ENCODE measurements around the gene MS4A8. TPM values are rescaled to one million over a fixed set of nuclear protein-coding genes. Genes with fewer than 3 reads are reported as not detected.
"Not testable (repeated sequence)": the region's sequence is repeated elsewhere in the genome, so short reads cannot be mapped to it uniquely, and the experiment has no call there.

The MS4A8 gene
- total RNA-seq, 1 donor from 2014 or later = not detected

DNA sequence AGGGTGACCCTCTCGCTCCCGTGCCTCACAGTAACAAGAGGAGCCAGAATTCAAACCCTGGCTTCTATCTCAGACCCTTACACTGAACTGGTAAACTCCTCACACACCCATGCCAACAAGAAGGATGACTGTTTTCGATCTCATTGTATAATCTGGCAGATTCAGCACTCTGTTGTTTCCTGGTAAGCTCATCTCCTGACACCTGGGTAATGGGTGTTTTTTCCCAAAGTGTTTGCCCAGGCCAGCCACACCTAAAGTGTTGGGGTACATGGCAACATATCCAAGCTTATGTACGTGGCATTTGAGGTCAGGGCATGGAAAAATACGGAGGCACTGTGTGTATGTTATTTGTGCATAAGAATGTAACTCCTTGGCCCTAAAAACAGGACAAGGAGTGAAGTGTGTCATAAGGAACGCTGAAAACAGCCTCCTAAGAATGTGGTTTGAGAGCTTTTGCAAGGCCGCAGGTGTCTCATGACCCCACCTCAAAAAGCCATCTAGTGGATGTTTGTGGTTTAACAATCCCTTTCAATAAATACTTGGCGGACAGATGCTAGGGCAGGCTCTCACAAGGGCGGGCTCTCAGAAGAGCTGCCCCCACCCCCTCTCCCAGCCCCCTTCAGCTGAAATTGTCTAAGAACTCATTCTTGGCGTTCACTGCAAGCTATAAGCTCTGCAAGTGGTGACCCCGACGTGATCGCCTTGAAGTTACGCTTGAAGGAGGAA, 57.1 kb downstream of the MS4A8 start, which contains the start of gene MS4A15:
MS4A15 (plus strand) TSS at position 561 of the 726 bp plus-strand sequence. CDS start 6,867 bp downstream, outside the sequence.
- Histone ChIP-seq H3K27me3 (ENCODE audit: insufficient read depth, low read length) (no peaks in the 10 kb centered on the region), H3K79me2 (ENCODE audit: insufficient read depth, low read length) (no peaks in the 10 kb centered on the region), H2AFZ (ENCODE audit: low read depth, low read length) (no peak within 1 kb of the TSS), H3K4me3 (ENCODE audit: insufficient read depth, low read depth, low read length) (no peak within 1 kb of the TSS), H3K4me1 (ENCODE audit: insufficient read depth, low read length) (no peaks in the 10 kb centered on the region), H3K9ac (ENCODE audit: low read length) (no peak within 1 kb of the TSS), H3K9me3 (ENCODE audit: insufficient read depth, low read depth, low read length) (no peaks in the 10 kb centered on the region), H4K20me1 (ENCODE audit: insufficient read depth, low read length) (no peaks in the 10 kb centered on the region), H3K4me2 (ENCODE audit: low read length) (no peak within 1 kb of the TSS), H3K27ac (ENCODE audit: low read depth, low read length) (no peak within 1 kb of the TSS), H3K36me3 (ENCODE audit: insufficient read depth, low read length) (no peaks in the 10 kb centered on the region)
- DNase-seq (ENCODE audit: low read depth) = no peak
- TF ChIP-seq CTCF (IDR thresholded peaks at IDR 0.05; ENCODE audit: insufficient read depth, low read depth, low read length) = no peak
- no peak for TF ChIP-seq EZH2 (IDR thresholded peaks at IDR 0.05; ENCODE audit: insufficient read depth, low read length)
- no peak within 1 kb of the TSS for H3K27ac Mint-ChIP-seq (ENCODE audit: unreplicated experiment)
- peaks cover 16% of the 10 kb centered on the region for H3K27me3 Mint-ChIP-seq (ENCODE audit: low read depth, unreplicated experiment)
- H3K9me3 Mint-ChIP-seq (ENCODE audit: unreplicated experiment) = no peaks in the 10 kb centered on the region
- no peak for FAIRE-seq
- no peaks in the 10 kb centered on the region for H3K36me3 Mint-ChIP-seq (ENCODE audit: low read depth, unreplicated experiment)
- peaks cover 4% of the 10 kb centered on the region for H3K4me1 Mint-ChIP-seq (ENCODE audit: low read depth, unreplicated experiment)
- H3K4me3 Mint-ChIP-seq (ENCODE audit: unreplicated experiment) = no peak within 1 kb of the TSS

GRCh38 chr11:60757231-60757800, 57.9 kb downstream of the MS4A8 start:
- Histone ChIP-seq H2AFZ (ENCODE audit: low read depth, low read length) (no peak overlapping the region), H3K9me3 (ENCODE audit: insufficient read depth, low read depth, low read length) (no peaks in the 10 kb centered on the region), H3K4me2 (ENCODE audit: low read length) (no peak overlapping the region), H3K36me3 (ENCODE audit: insufficient read depth, low read length) (no peaks in the 10 kb centered on the region), H3K4me3 (ENCODE audit: insufficient read depth, low read depth, low read length) (no peak overlapping the region), H4K20me1 (ENCODE audit: insufficient read depth, low read length) (no peaks in the 10 kb centered on the region), H3K79me2 (ENCODE audit: insufficient read depth, low read length) (no peaks in the 10 kb centered on the region), H3K4me1 (ENCODE audit: insufficient read depth, low read length) (no peaks in the 10 kb centered on the region), H3K27me3 (ENCODE audit: insufficient read depth, low read length) (no peaks in the 10 kb centered on the region), H3K9ac (ENCODE audit: low read length) (no peak overlapping the region), H3K27ac (ENCODE audit: low read depth, low read length) (no peak overlapping the region)
- no peaks in the 10 kb centered on the region for H3K36me3 Mint-ChIP-seq (ENCODE audit: low read depth, unreplicated experiment)
- no peak for FAIRE-seq
- peaks cover 4% of the 10 kb centered on the region for H3K4me1 Mint-ChIP-seq (ENCODE audit: low read depth, unreplicated experiment)
- DNase-seq (ENCODE audit: low read depth) = no peak
- H3K27me3 Mint-ChIP-seq (ENCODE audit: low read depth, unreplicated experiment) = peaks cover 8% of the 10 kb centered on the region
- no peak for TF ChIP-seq CTCF (IDR thresholded peaks at IDR 0.05; ENCODE audit: insufficient read depth, low read depth, low read length)
- TF ChIP-seq EZH2 (IDR thresholded peaks at IDR 0.05; ENCODE audit: insufficient read depth, low read length) = no peak
- no peaks in the 10 kb centered on the region for H3K9me3 Mint-ChIP-seq (ENCODE audit: unreplicated experiment)
- H3K27ac Mint-ChIP-seq (ENCODE audit: unreplicated experiment) = no peak overlapping the region
- H3K4me3 Mint-ChIP-seq (ENCODE audit: unreplicated experiment) = no peak overlapping the region

- not testable (repeated sequence) for H3K27ac Mint-ChIP-seq (ENCODE audit: unreplicated experiment)
Measured at GRCh38 chr11:60758671-60759070, 59.3 kb downstream of the MS4A8 start.

DNA sequence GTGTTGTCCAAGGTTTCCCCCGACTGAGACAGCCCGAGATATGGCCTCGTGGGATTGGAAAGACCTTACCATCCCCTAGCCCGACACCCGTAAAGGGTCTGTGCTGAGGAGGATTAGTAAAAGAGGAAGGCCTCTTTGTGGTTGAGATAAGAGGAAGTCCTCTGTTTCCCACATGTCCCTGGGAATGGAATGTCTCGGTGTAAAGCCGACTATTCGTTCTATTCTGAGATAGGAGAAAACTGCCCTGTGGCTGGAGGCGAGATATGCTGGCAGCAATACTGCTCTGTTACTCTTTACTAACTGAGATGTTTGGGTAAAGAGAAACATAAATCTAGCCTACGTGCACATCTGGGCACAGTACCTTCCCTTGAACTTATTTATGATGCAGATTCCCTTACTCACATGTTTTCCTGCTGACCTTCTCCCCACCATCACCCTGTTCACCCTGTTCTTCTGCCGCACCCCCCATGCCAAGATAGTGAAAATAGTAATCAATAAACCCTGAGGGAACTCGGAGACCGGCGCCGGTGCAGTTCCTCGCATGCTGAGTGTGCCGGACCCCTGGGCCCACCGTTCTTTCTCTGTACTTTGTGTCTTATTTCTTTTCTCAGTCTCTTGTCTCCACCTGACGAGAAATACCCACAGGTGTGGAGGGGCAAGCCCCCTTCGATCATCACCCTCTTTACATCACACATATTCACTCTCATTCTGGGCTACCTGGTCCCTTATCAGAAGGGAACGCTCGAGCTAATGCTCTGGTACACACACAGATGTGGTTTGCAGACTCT, 60.2 kb downstream of the MS4A8 start:
- H3K4me3 ChIP-seq (ENCODE audit: insufficient read depth, low read depth, low read length); H3K79me2 ChIP-seq (ENCODE audit: insufficient read depth, low read length); H2AFZ ChIP-seq (ENCODE audit: low read depth, low read length); H3K9me3 ChIP-seq (ENCODE audit: insufficient read depth, low read depth, low read length); H4K20me1 ChIP-seq (ENCODE audit: insufficient read depth, low read length); H3K9me3 Mint-ChIP-seq (ENCODE audit: unreplicated experiment); H3K27me3 Mint-ChIP-seq (ENCODE audit: low read depth, unreplicated experiment); H3K4me3 Mint-ChIP-seq (ENCODE audit: unreplicated experiment); H3K27ac ChIP-seq (ENCODE audit: low read depth, low read length); DNase-seq (ENCODE audit: low read depth); H3K4me1 ChIP-seq (ENCODE audit: insufficient read depth, low read length); H3K4me1 Mint-ChIP-seq (ENCODE audit: low read depth, unreplicated experiment); H3K36me3 ChIP-seq (ENCODE audit: insufficient read depth, low read length); FAIRE-seq; H3K4me2 ChIP-seq (ENCODE audit: low read length); H3K36me3 Mint-ChIP-seq (ENCODE audit: low read depth, unreplicated experiment); H3K27ac Mint-ChIP-seq (ENCODE audit: unreplicated experiment); H3K9ac ChIP-seq (ENCODE audit: low read length); H3K27me3 ChIP-seq (ENCODE audit: insufficient read depth, low read length): not testable (repeated sequence)

More at GRCh38 chr11:60758671-60759070, 59.3 kb downstream of the MS4A8 start:
- not testable (repeated sequence) for H3K9me3 ChIP-seq (ENCODE audit: insufficient read depth, low read depth, low read length); H3K36me3 Mint-ChIP-seq (ENCODE audit: low read depth, unreplicated experiment); H3K79me2 ChIP-seq (ENCODE audit: insufficient read depth, low read length); H3K9ac ChIP-seq (ENCODE audit: low read length); H3K4me3 Mint-ChIP-seq (ENCODE audit: unreplicated experiment); H3K4me1 ChIP-seq (ENCODE audit: insufficient read depth, low read length); H3K27ac ChIP-seq (ENCODE audit: low read depth, low read length); H3K36me3 ChIP-seq (ENCODE audit: insufficient read depth, low read length); H4K20me1 ChIP-seq (ENCODE audit: insufficient read depth, low read length); H3K4me1 Mint-ChIP-seq (ENCODE audit: low read depth, unreplicated experiment); H3K27me3 ChIP-seq (ENCODE audit: insufficient read depth, low read length); DNase-seq (ENCODE audit: low read depth); FAIRE-seq; H2AFZ ChIP-seq (ENCODE audit: low read depth, low read length); H3K27me3 Mint-ChIP-seq (ENCODE audit: low read depth, unreplicated experiment); H3K4me2 ChIP-seq (ENCODE audit: low read length); H3K9me3 Mint-ChIP-seq (ENCODE audit: unreplicated experiment); H3K4me3 ChIP-seq (ENCODE audit: insufficient read depth, low read depth, low read length)

Measured in astrocyte (in vitro differentiated cells and primary cell).